ENCODE results near the gene TM9SF4. TPM values are rescaled to one million over a fixed set of nuclear protein-coding genes. Genes with fewer than 3 reads are reported as not detected.

TM9SF4 gene
- total RNA-seq, 1 donor from 2014 or later: 29.2 TPM

GRCh38 chr20:32144898-32145662 is 35.6 kb downstream of the TM9SF4 start:
- H3K9me3 ChIP-seq: no peaks in the 10 kb centered on the region
- TF ChIP-seq, protein P1, sequence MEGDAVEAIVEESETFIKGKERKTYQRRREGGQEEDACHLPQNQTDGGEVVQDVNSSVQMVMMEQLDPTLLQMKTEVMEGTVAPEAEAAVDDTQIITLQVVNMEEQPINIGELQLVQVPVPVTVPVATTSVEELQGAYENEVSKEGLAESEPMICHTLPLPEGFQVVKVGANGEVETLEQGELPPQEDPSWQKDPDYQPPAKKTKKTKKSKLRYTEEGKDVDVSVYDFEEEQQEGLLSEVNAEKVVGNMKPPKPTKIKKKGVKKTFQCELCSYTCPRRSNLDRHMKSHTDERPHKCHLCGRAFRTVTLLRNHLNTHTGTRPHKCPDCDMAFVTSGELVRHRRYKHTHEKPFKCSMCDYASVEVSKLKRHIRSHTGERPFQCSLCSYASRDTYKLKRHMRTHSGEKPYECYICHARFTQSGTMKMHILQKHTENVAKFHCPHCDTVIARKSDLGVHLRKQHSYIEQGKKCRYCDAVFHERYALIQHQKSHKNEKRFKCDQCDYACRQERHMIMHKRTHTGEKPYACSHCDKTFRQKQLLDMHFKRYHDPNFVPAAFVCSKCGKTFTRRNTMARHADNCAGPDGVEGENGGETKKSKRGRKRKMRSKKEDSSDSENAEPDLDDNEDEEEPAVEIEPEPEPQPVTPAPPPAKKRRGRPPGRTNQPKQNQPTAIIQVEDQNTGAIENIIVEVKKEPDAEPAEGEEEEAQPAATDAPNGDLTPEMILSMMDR (IDR thresholded peaks at IDR 0.05): no peak
- H3K36me3 ChIP-seq: peaks cover 70 to 92% of the 10 kb centered on the region in 2 donors
- intact Hi-C loops (cut with DNase I): no loop called here
- no peaks in the 10 kb centered on the region for H3K4me1 ChIP-seq
- H3K4me3 ChIP-seq: no peak overlapping the region
- no peak for DNase-seq (ENCODE audit: low spot score in 2 of 2)
- no peaks in the 10 kb centered on the region for H3K27me3 ChIP-seq
- no peak overlapping the region for H3K27ac ChIP-seq

DNA sequence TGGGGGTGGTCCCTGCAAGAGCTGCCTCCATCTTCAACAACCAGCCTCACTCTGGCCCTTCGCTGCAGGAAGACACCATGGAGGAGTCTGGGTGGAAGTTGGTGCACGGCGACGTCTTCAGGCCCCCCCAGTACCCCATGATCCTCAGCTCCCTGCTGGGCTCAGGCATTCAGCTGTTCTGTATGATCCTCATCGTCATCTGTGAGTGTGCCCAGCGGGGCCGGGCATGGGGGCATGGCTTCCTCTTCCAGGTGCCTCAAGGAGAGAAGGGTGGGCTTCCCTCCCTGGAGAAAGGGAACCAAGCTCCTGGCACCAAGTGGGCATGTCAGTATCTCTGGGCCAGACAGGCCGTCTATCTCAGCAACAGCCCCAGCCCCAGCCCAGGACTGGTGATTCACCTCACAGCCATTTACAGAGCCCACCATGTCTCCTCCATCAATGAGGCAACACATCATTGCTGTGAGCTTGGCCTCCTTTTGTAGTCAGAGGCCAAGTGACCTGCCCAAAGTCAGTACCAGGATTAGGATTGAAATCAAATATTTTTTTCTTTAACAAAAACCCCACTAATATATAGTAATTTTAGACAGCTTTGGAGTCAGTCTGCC is 40.2 kb downstream of the TM9SF4 start:
- H3K36me3 ChIP-seq: peaks cover 55 to 91% of the 10 kb centered on the region in 2 donors
- TF ChIP-seq, protein P1 (IDR thresholded peaks at IDR 0.05): no peak
- intact Hi-C loops (cut with DNase I): no loop called here

GRCh38 chr20:32150291-32150848 is 40.9 kb downstream of the TM9SF4 start:
- intact Hi-C loops (cut with DNase I): no loop called here
- peaks cover 51 to 84% of the 10 kb centered on the region in 2 donors for H3K36me3 ChIP-seq
- DNase-seq (ENCODE audit: low spot score in 2 of 2): no peak

More for the DNA sequence above, 40.2 kb downstream of the TM9SF4 start:
- Histone ChIP-seq H3K9me3 (no peaks in the 10 kb centered on the region), H3K4me1 (no peaks in the 10 kb centered on the region), H3K27ac (no peak overlapping the region), H3K27me3 (no peaks in the 10 kb centered on the region), H3K4me3 (no peak overlapping the region)
- no peak for DNase-seq (ENCODE audit: low spot score in 2 of 2)

DNA sequence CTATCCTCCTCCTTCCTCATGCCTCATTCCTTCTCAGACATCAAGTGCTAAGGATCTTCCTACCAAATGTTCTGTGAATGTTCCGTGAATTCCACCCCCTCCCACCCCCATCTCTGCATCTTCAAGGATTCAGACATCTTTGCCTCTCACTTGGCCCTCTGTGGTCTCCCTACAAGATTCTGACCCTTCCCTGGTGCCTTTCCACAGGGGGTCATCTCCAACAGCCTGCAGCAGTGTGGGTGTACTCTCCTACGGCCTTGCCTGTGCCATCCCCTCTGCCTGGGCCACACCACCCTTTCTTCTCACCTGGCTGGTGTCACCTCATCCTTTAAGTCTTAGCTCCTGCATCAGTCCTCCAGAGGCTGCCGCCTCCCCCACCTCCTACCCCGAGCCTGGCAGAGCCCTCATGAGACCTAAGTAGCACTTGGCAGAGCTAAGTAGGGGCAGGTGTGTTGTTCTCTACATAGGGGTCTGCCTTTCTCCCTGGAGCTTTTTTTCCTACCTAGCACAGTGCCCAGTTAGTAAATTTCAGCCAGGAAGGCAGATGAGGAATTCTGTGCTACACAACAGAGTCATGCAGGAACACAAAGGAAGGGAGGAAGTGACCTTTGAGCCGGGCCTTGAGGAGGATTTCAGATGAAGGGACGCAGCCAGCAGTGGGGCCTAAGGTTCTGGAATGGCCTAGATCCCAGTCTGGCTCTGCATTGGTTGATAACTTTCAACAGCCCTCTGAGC is 43.1 kb downstream of the TM9SF4 start:
- Histone ChIP-seq H3K36me3 (peaks cover 50 to 69% of the 10 kb centered on the region in 2 donors), H3K27ac (no peak overlapping the region), H3K4me1 (no peaks in the 10 kb centered on the region), H3K27me3 (no peaks in the 10 kb centered on the region), H3K9me3 (no peaks in the 10 kb centered on the region), H3K4me3 (no peak overlapping the region)
- TF ChIP-seq, protein P1 (IDR thresholded peaks at IDR 0.05): no peak
- no peak for DNase-seq (ENCODE audit: low spot score in 2 of 2)
- intact Hi-C loops (cut with DNase I): no loop called here

More at GRCh38 chr20:32150291-32150848, 40.9 kb downstream of the TM9SF4 start:
- no peak overlapping the region for H3K4me3 ChIP-seq
- no peak overlapping the region for H3K27ac ChIP-seq
- H3K27me3 ChIP-seq: no peaks in the 10 kb centered on the region
- TF ChIP-seq, protein P1 (IDR thresholded peaks at IDR 0.05): no peak
- H3K4me1 ChIP-seq: no peaks in the 10 kb centered on the region
- no peaks in the 10 kb centered on the region for H3K9me3 ChIP-seq

GRCh38 chr20:32153156-32153665 is 43.7 kb downstream of the TM9SF4 start:
- TF ChIP-seq, protein P1 (IDR thresholded peaks at IDR 0.05): no peak
- no peak for DNase-seq (ENCODE audit: low spot score in 2 of 2)
- H3K4me1 ChIP-seq: no peaks in the 10 kb centered on the region

More at GRCh38 chr20:32153156-32153665, 43.7 kb downstream of the TM9SF4 start:
- Histone ChIP-seq H3K27ac (no peak overlapping the region), H3K36me3 (peaks cover 55 to 72% of the 10 kb centered on the region in 2 donors), H3K9me3 (no peaks in the 10 kb centered on the region), H3K4me3 (no peak overlapping the region), H3K27me3 (no peaks in the 10 kb centered on the region)
- intact Hi-C loops (cut with DNase I): no loop called here
